Endothelial cell of umbilical vein (primary cell): ENCODE data around the gene ZSWIM5. TPM values are rescaled to one million over a fixed set of nuclear protein-coding genes. Genes with fewer than 3 reads are reported as not detected.
"Not testable (repeated sequence)": the region's sequence is repeated elsewhere in the genome, so short reads cannot be mapped to it uniquely, and the experiment has no call there.

ENCODE experiments used
- BruUV-seq: library from RNA; stranded (reverse); fragments of 400-500 nt; replicated peaks from 2 replicates; lab custom pipeline; 2021; lab: Mats Ljungman, UMichigan
- CTCF ChIA-PET: fragments of 300-600, 350-600 bp; sonication (Branson Sonifier 250); formaldehyde crosslinking; loops from one replicate; lab custom pipeline; 2021; ENCODE audit warnings: antibody characterized with exemption, inconsistent platforms; lab: Charles Lee
- POLR2A ChIA-PET: fragments of 300-600, 350-600 bp; sonication (Branson Sonifier 250); formaldehyde crosslinking; loops from one replicate; lab custom pipeline; 2021; ENCODE audit warnings: antibody characterized with exemption, inconsistent platforms; lab: Charles Lee
- DNase-seq: peaks from one replicate; pipeline ENCODE4 v3.0.0-alpha.2; 2011; ENCODE audit warnings: low read depth, low spot score
- FAIRE-seq: peaks from 2 replicates; lab custom pipeline; 2011; peaks lifted over from hg19 to GRCh38; lab: Jason Lieb, UNC
- H2AFZ ChIP-seq: 2 replicates; pipeline ENCODE4 v1.6.0; 2012; ENCODE audit warnings: low read depth, low read length, control low read depth, inconsistent platforms
- H3K27ac ChIP-seq: 2 replicates; pipeline ENCODE4 v1.5.1; 2011; ENCODE audit warnings: low read depth, mild to moderate bottlenecking, control low read depth, low read length, moderate library complexity; ENCODE audit not compliant: insufficient read depth
- H3K27me3 ChIP-seq, 2 experiments: 2 replicates each; pipeline versions ENCODE4 v1.6.0 to v1.6.1; 2011; ENCODE audit warnings: low read length in 2 of 2, mixed read lengths in 1 of 2; ENCODE audit not compliant: control insufficient read depth in 2 of 2, insufficient read depth in 2 of 2
- H3K36me3 ChIP-seq, 2 experiments: 2 replicates in 1 of 2; 3 replicates in 1 of 2; pipeline ENCODE4 v1.5.1; 2011; ENCODE audit warnings: low read length in 2 of 2, mild to moderate bottlenecking in 1 of 2, moderate library complexity in 1 of 2; ENCODE audit not compliant: control insufficient read depth in 2 of 2, insufficient read depth in 2 of 2; ENCODE audit errors: extremely low read depth in 1 of 2
- H3K4me1 ChIP-seq: 3 replicates; pipeline ENCODE4 v1.5.1; 2011; ENCODE audit warnings: mild to moderate bottlenecking, low read length; ENCODE audit not compliant: control insufficient read depth, insufficient read depth; ENCODE audit errors: extremely low read depth
- H3K4me2 ChIP-seq: 2 replicates; pipeline ENCODE4 v1.6.1; 2011; ENCODE audit warnings: low read length, control low read depth, mixed read lengths; ENCODE audit not compliant: insufficient read depth
- H3K4me3 ChIP-seq, 3 experiments: fragments of 200-600 bp in 1 of 3; sonication (generic), shearing (Covaris generic) in 1 of 3; replicated peaks in 1 of 3; 2 replicates each; pipeline ENCODE4 v1.5.1; 2011 to 2016; ENCODE audit warnings: control low read depth in 3 of 3, low read length in 3 of 3, mild to moderate bottlenecking in 2 of 3, inconsistent platforms in 1 of 3, low read depth in 1 of 3, moderate library complexity in 1 of 3; ENCODE audit not compliant: insufficient read depth in 1 of 3
- H3K79me2 ChIP-seq: 2 replicates; pipeline ENCODE4 v1.6.0; 2012; ENCODE audit warnings: low read length, inconsistent platforms; ENCODE audit not compliant: control insufficient read depth, insufficient read depth
- H3K9ac ChIP-seq: replicated peaks from 2 replicates; pipeline ENCODE3; 2011; ENCODE audit warnings: low read length, control low read depth; ENCODE audit not compliant: insufficient read depth; ENCODE audit errors: extremely low read depth
- H3K9me1 ChIP-seq: replicated peaks from 3 replicates; pipeline ENCODE4 v1.6.0; 2011; ENCODE audit warnings: mild to moderate bottlenecking, low read length; ENCODE audit not compliant: control insufficient read depth, insufficient read depth; ENCODE audit errors: extremely low read depth
- H3K9me3 ChIP-seq: replicated peaks from 2 replicates; pipeline ENCODE4 v1.5.1; 2012; ENCODE audit warnings: low read length, inconsistent platforms; ENCODE audit not compliant: control insufficient read depth, insufficient read depth
- H4K20me1 ChIP-seq: replicated peaks from 2 replicates; pipeline ENCODE3; 2011; ENCODE audit warnings: mild to moderate bottlenecking, low read length; ENCODE audit not compliant: control insufficient read depth, insufficient read depth; ENCODE audit errors: extremely low read depth
- CTCF ChIP-seq, 2 donors: IDR thresholded peaks; 1 replicate in 1 of 2; 2 replicates in 1 of 2; pipeline ENCODE4 v1.5.1; 2011; ENCODE audit warnings: low read length in 2 of 2, mild to moderate bottlenecking in 2 of 2, moderate library complexity in 2 of 2, control low read depth in 1 of 2, inconsistent platforms in 1 of 2, low read depth in 1 of 2; ENCODE audit not compliant: insufficient read depth in 1 of 2; ENCODE audit errors: extremely low read depth in 1 of 2
- EZH2 ChIP-seq: IDR thresholded peaks from 2 replicates; pipeline ENCODE4 v1.6.1; 2012; ENCODE audit warnings: borderline replicate concordance, low read depth, mild to moderate bottlenecking, moderate library complexity, low read length, inconsistent platforms; ENCODE audit not compliant: severe bottlenecking
- FOS ChIP-seq: IDR thresholded peaks from 2 replicates; pipeline ENCODE4 v1.6.1; 2011; ENCODE audit warnings: mild to moderate bottlenecking, low read length, moderate library complexity, borderline replicate concordance; ENCODE audit not compliant: insufficient read depth
- GATA2 ChIP-seq: IDR thresholded peaks from 2 replicates; pipeline ENCODE4 v1.7.0; 2011; ENCODE audit warnings: low read depth, mild to moderate bottlenecking, moderate library complexity, mixed read lengths, low read length; ENCODE audit not compliant: insufficient read length, insufficient read depth
- POLR2A ChIP-seq: IDR thresholded peaks from 2 replicates; pipeline ENCODE4 v1.6.1; 2012; ENCODE audit warnings: low read depth, mild to moderate bottlenecking, control low read depth, low read length
- dilution Hi-C: fragments of 300-500 bp; cut with MboI; formaldehyde crosslinking; loops from one replicate; pipeline ENCODE4 v1.15.0; 2019; ENCODE audit warnings: low sequenced_read_pairs; ENCODE audit not compliant: extremely low pct_ligation_motif_present
- intact Hi-C: fragments of 100-400 bp; cut with micrococcal nuclease; formaldehyde crosslinking; loops from one replicate; pipeline ENCODE4 v1.10.0; 2022
- polyA plus RNA-seq, 4 experiments: library from polyadenylated mRNA; depleted of rRNA in 3 of 4; stranded (reverse) in 3 of 4; unstranded in 1 of 4; fragments of >200 nt; gene quantifications; 2 replicates each; pipeline versions ENCODE4 v1.2.1 to v1.2.3, GENCODE V29; 2011 to 2012; ENCODE audit warnings: missing spikeins in 1 of 4
- total RNA-seq: library from RNA; stranded (reverse); gene quantifications from 2 replicates; pipeline ENCODE4 v1.2.3, GENCODE V29; 2021

The ZSWIM5 gene
- total and polyA plus RNA-seq, 2 donors (not counting 3 experiments of a cell fraction or from before 2014, with no cell fraction given), result 1.6 to 4.3 TPM

- H3K9me1 ChIP-seq, result no peaks in the 10 kb centered on the region
- ChIA-PET POLR2A (no interaction called here), CTCF (no interaction called here)
- H3K9ac ChIP-seq, result no peak overlapping the region
- no peaks in the 10 kb centered on the region for H3K4me1 ChIP-seq
- no peaks in the 10 kb centered on the region for H4K20me1 ChIP-seq
- no peak for FAIRE-seq
- BruUV-seq, result no TSS peak
- H3K27me3 ChIP-seq, result no peaks in the 10 kb centered on the region
- H3K27ac ChIP-seq, result no peak overlapping the region
- H3K4me3 ChIP-seq, result no peak overlapping the region
- intact Hi-C loops (loop anchor here (5.0 kb wide), 1 partner anchor 47 kb away; no protein-coding TSS in a partner anchor), dilution Hi-C loops (no loop called here)
- H3K36me3 ChIP-seq, result no peaks in the 10 kb centered on the region
- TF ChIP-seq FOS, result no peak
- no peak for TF ChIP-seq EZH2
- TF ChIP-seq GATA2, result no peak
- TF ChIP-seq CTCF (IDR thresholded peaks at IDR 0.05; ENCODE audit: extremely low read depth in 1 of 2, insufficient read depth in 1 of 2, low read depth in 1 of 2, low read length in 2 of 2), result no peak
- no peak for TF ChIP-seq POLR2A
- no peak overlapping the region for H3K4me2 ChIP-seq
- no peaks in the 10 kb centered on the region for H3K79me2 ChIP-seq
- H2AFZ ChIP-seq, result no peak overlapping the region
- no peaks in the 10 kb centered on the region for H3K9me3 ChIP-seq
- DNase-seq, result no peak
These were observed 141.3 kb downstream of the ZSWIM5 start for GRCh38 chr1:45065083-45065482.

GRCh38 chr1:45062463-45062862 lies 143.9 kb downstream of the ZSWIM5 start:
- H3K4me2 ChIP-seq, POLR2A ChIA-PET, H3K9ac ChIP-seq, CTCF ChIA-PET, dilution Hi-C loops, H3K9me1 ChIP-seq, H3K27me3 ChIP-seq, intact Hi-C loops, H3K27ac ChIP-seq, H3K4me1 ChIP-seq, BruUV-seq, DNase-seq, H4K20me1 ChIP-seq, H3K36me3 ChIP-seq, H3K9me3 ChIP-seq, H3K79me2 ChIP-seq, FAIRE-seq, H3K4me3 ChIP-seq, H2AFZ ChIP-seq: not testable (repeated sequence)
